NT2/D1 (cell line): ENCODE results near the gene ADAMTSL2.

Source experiments
- DNase-seq: peaks from one replicate; pipeline ENCODE4 v3.0.0-alpha.2; 2011; ENCODE audit warnings: low read depth, low spot score
- H3K27me3 ChIP-seq: 2 replicates; pipeline ENCODE4 v1.6.0; 2011; ENCODE audit warnings: mild to moderate bottlenecking; ENCODE audit not compliant: insufficient read length, insufficient read depth
- H3K36me3 ChIP-seq: 2 replicates; pipeline ENCODE4 v1.6.1; 2011; ENCODE audit warnings: mild to moderate bottlenecking, low read length, mixed read lengths; ENCODE audit not compliant: insufficient read depth, insufficient read length
- H3K4me1 ChIP-seq: 2 replicates; pipeline ENCODE4 v1.5.1; 2011; ENCODE audit not compliant: insufficient read depth, insufficient read length
- H3K4me3 ChIP-seq: 2 replicates; pipeline ENCODE4 v1.5.1; 2011; ENCODE audit warnings: low read depth; ENCODE audit not compliant: insufficient read length
- H3K9ac ChIP-seq: 2 replicates; pipeline ENCODE4 v1.6.0; 2011; ENCODE audit warnings: low read depth; ENCODE audit not compliant: insufficient read length
- H3K9me3 ChIP-seq: 2 replicates; pipeline ENCODE4 v1.5.1; 2011; ENCODE audit warnings: mild to moderate bottlenecking, low read length; ENCODE audit not compliant: insufficient read depth
- SUZ12 ChIP-seq: IDR thresholded peaks from 2 replicates; pipeline ENCODE4 v1.6.1; 2011; ENCODE audit not compliant: insufficient read length, insufficient read depth; ENCODE audit errors: extremely low read depth
- YY1 ChIP-seq: IDR thresholded peaks from 2 replicates; pipeline ENCODE4 v1.6.1; 2011; ENCODE audit not compliant: insufficient read length, insufficient read depth
- ZNF274 ChIP-seq: IDR thresholded peaks from 2 replicates; pipeline ENCODE4 v1.6.1; 2011; ENCODE audit warnings: mild to moderate bottlenecking, low read depth, low read length

ADAMTSL2 gene

GRCh38 chr9:133587466-133587865, 53.0 kb downstream of the ADAMTSL2 start:
- H3K36me3 ChIP-seq, result no peaks in the 10 kb centered on the region
- peaks cover 25% of the 10 kb centered on the region for H3K4me1 ChIP-seq
- H3K4me3 ChIP-seq, result no peak overlapping the region
- H3K9ac ChIP-seq, result no peak overlapping the region
- H3K27me3 ChIP-seq, result no peaks in the 10 kb centered on the region
- peaks cover 7% of the 10 kb centered on the region; the same call in 1 of the 2 replicates for H3K9me3 ChIP-seq
- TF ChIP-seq YY1 (no peak), SUZ12 (no peak), ZNF274 (no peak)
- DNase-seq, result no peak

- H3K4me1 ChIP-seq, result peaks cover 16% of the 10 kb centered on the region
- no peaks in the 10 kb centered on the region for H3K27me3 ChIP-seq
- H3K4me3 ChIP-seq, result no peak overlapping the region
- H3K9ac ChIP-seq, result no peak overlapping the region
- H3K9me3 ChIP-seq, result peaks cover 7% of the 10 kb centered on the region; the same call in 1 of the 2 replicates
- DNase-seq, result no peak
- no peaks in the 10 kb centered on the region for H3K36me3 ChIP-seq
- TF ChIP-seq SUZ12, result no peak
- no peak for TF ChIP-seq YY1
- TF ChIP-seq ZNF274, result no peak
Measured at GRCh38 chr9:133589454-133590227, 55.1 kb downstream of the ADAMTSL2 start.

GRCh38 chr9:133590231-133590855, 55.8 kb downstream of the ADAMTSL2 start:
- Histone ChIP-seq H3K27me3 (no peaks in the 10 kb centered on the region), H3K4me3 (no peak overlapping the region)

GRCh38 chr9:133591116-133591910, 56.8 kb downstream of the ADAMTSL2 start:
- Histone ChIP-seq H3K4me3 (no peak overlapping the region), H3K27me3 (no peaks in the 10 kb centered on the region), H3K4me1 (peaks cover 3% of the 10 kb centered on the region), H3K9me3 (peaks cover 8% of the 10 kb centered on the region; the same call in 1 of the 2 replicates), H3K36me3 (no peaks in the 10 kb centered on the region), H3K9ac (no peak overlapping the region)
- TF ChIP-seq YY1, result no peak
- TF ChIP-seq ZNF274, result no peak
- TF ChIP-seq SUZ12, result no peak
- no peak for DNase-seq

More at GRCh38 chr9:133590231-133590855, 55.8 kb downstream of the ADAMTSL2 start:
- DNase-seq, result no peak
- H3K9me3 ChIP-seq, result peaks cover 7% of the 10 kb centered on the region; the same call in 1 of the 2 replicates
- H3K9ac ChIP-seq, result no peak overlapping the region
- no peaks in the 10 kb centered on the region for H3K36me3 ChIP-seq
- peaks cover 11% of the 10 kb centered on the region for H3K4me1 ChIP-seq
- TF ChIP-seq YY1, result no peak
- no peak for TF ChIP-seq ZNF274
- TF ChIP-seq SUZ12, result no peak

GRCh38 chr9:133591985-133592384, 57.5 kb downstream of the ADAMTSL2 start:
- TF ChIP-seq YY1 (no peak), ZNF274 (no peak), SUZ12 (no peak)
- Histone ChIP-seq H3K4me3 (no peak overlapping the region), H3K27me3 (no peaks in the 10 kb centered on the region), H3K9ac (no peak overlapping the region), H3K4me1 (peaks cover 3% of the 10 kb centered on the region), H3K36me3 (no peaks in the 10 kb centered on the region), H3K9me3 (peaks cover 15% of the 10 kb centered on the region)
- no peak for DNase-seq

- no peaks in the 10 kb centered on the region for H3K27me3 ChIP-seq
- H3K36me3 ChIP-seq, result no peaks in the 10 kb centered on the region
Measured at GRCh38 chr9:133592731-133593409, 58.4 kb downstream of the ADAMTSL2 start.

More at GRCh38 chr9:133592731-133593409, 58.4 kb downstream of the ADAMTSL2 start:
- Histone ChIP-seq H3K9ac (no peak overlapping the region), H3K4me1 (no peaks in the 10 kb centered on the region), H3K9me3 (peaks cover 24% of the 10 kb centered on the region), H3K4me3 (no peak overlapping the region)
- no peak for DNase-seq
- TF ChIP-seq YY1, result no peak
